GM18870 (cell line): ENCODE results near the gene LEP.
"Not testable (repeated sequence)": the region's sequence is repeated elsewhere in the genome, so short reads cannot be mapped to it uniquely, and the experiment has no call there.

Experiments
- ATAC-seq: cut with Tn5 transposase; IDR thresholded peaks from one replicate; pipeline ENCODE4 v1.9.1; 2021; ENCODE audit warnings: moderate library complexity; ENCODE audit not compliant: unreplicated experiment

LEP gene

GRCh38 chr7:128210590-128211570 is 30.2 kb upstream of the LEP start:
- no peak for ATAC-seq

- ATAC-seq = no peak
Observed at GRCh38 chr7:128211626-128212025, 29.5 kb upstream of the LEP start.

GRCh38 chr7:128214463-128214862 is 26.6 kb upstream of the LEP start:
- no peak for ATAC-seq

GRCh38 chr7:128215281-128215680 is 25.8 kb upstream of the LEP start:
- no peak for ATAC-seq

- ATAC-seq = no peak
Observed at GRCh38 chr7:128215739-128216138, 25.3 kb upstream of the LEP start.

- ATAC-seq = no peak
Observed at GRCh38 chr7:128217030-128217805, 23.9 kb upstream of the LEP start.

GRCh38 chr7:128217967-128218652 is 23.0 kb upstream of the LEP start:
- no peak for ATAC-seq

- ATAC-seq = no peak
Observed at GRCh38 chr7:128219636-128220035, 21.4 kb upstream of the LEP start.

GRCh38 chr7:128221929-128222403 is 19.1 kb upstream of the LEP start:
- ATAC-seq = no peak

GRCh38 chr7:128226132-128226980 is 14.7 kb upstream of the LEP start:
- ATAC-seq = no peak

GRCh38 chr7:128227271-128227670 is 13.8 kb upstream of the LEP start:
- ATAC-seq = no peak

- no peak for ATAC-seq
Observed at GRCh38 chr7:128231021-128231420, 10.1 kb upstream of the LEP start.

GRCh38 chr7:128231677-128232076 is 9.4 kb upstream of the LEP start:
- ATAC-seq = no peak

GRCh38 chr7:128233471-128233870 is 7.6 kb upstream of the LEP start:
- ATAC-seq = no peak

- ATAC-seq = no peak
Observed at GRCh38 chr7:128234476-128235026, 6.5 kb upstream of the LEP start.

GRCh38 chr7:128235471-128235870 is 5.6 kb upstream of the LEP start:
- no peak for ATAC-seq

- ATAC-seq = no peak
Observed at GRCh38 chr7:128236924-128237586, 4.0 kb upstream of the LEP start.

- not testable (repeated sequence) for ATAC-seq
Observed at GRCh38 chr7:128239146-128239545, 1.9 kb upstream of the LEP start.

- no peak for ATAC-seq
Observed at GRCh38 chr7:128242661-128243060, 1.6 kb downstream of the LEP start.
